Left renal pelvis (tissue), 4 donors: ENCODE data around the gene USP49. TPM values are rescaled to one million over a fixed set of nuclear protein-coding genes. Genes with fewer than 3 reads are reported as not detected.
"Not testable (repeated sequence)": the region's sequence is repeated elsewhere in the genome, so short reads cannot be mapped to it uniquely, and the experiment has no call there.

Experiments used
- DNase-seq, 4 donors: peaks; one replicate each; pipeline ENCODE4 v3.0.0-alpha.2; 2013; ENCODE audit warnings: low read depth in 4 of 4, low spot score in 3 of 4
- polyA plus RNA-seq, 4 donors: library from polyadenylated mRNA; unstranded; fragments of 120-200 nt; gene quantifications; one replicate each; pipeline ENCODE4 v1.2.1, GENCODE V29; 2013; ENCODE audit not compliant: insufficient read length in 4 of 4

Gene USP49
- polyA plus RNA-seq, 4 donors: 11.4 to 15.3 (median 11.9) TPM

DNA sequence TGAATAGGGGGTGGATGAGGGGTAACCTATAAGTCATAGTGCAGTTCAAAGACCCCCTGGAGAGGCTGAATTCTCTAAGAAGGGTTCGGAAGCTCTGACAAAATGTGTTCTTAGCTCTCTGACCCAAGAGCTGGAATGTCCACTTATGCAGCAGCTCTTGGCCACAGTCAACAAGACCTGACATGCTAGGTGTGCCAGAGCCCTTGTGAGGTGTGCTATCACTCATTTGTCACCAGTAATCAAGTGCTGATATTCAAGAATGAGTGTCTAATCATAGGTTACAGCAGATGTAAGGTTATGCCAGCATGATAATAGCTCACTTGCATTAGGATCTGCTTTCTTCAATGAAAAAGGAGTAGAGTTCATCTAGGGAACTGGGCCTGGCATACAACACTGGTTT, 79.6 kb downstream of the USP49 start:
- DNase-seq: no peak

DNA sequence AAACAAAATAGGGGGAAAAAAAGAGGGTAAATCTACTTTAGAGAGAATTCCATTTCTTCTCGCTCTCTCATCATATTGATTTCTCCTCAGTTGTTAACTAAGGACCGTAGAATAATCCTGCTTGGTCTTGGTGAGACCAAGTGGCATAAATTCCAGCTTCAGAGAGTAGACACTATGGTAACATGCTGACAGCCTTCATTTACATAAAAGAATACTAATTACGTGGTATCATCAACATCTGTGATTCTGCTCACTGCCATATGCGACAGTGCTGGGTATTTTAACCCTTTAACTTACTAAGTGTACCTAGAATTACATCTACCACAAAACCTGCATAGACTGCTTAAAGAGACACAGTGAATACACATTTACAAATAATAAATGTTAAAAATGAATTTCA, 80.5 kb downstream of the USP49 start:
- no peak for DNase-seq

DNA sequence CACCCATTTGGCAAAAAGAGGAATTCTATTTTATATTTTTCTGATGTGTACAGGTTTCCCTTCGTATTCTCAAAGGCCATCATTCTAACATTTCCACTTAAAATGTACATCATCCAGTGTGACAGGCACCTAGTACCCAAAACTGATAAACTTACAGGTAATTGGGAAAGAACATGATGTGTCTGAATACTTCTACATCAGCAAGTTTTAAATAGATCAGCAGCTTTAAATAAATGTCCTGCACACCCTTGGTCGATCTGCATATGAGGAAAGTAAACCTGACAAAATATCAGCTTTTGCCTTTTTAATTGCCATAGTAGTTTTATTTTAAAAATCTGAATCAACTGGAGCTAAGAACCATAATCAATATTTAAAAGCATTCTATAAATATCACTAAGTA, 81.2 kb downstream of the USP49 start:
- no peak for DNase-seq

DNA sequence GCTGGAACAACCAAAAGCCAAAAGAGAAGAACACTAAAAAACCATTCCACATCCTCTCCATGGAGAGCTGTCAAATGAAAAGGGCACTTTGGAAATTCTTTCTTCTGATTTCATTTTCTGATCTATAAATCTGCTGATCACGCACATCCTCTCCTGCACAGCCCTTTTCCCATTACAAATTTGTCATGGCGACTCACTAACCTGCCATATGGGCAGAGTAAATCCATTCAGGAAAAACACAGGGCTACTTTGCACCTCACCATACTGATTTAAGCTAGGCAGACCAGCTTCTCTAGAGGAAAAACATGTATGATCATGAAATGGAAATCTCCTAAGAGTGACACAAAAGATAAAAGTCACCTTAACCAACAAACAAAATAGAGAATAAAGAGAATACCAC, 81.7 kb downstream of the USP49 start:
- DNase-seq: no peak

DNA sequence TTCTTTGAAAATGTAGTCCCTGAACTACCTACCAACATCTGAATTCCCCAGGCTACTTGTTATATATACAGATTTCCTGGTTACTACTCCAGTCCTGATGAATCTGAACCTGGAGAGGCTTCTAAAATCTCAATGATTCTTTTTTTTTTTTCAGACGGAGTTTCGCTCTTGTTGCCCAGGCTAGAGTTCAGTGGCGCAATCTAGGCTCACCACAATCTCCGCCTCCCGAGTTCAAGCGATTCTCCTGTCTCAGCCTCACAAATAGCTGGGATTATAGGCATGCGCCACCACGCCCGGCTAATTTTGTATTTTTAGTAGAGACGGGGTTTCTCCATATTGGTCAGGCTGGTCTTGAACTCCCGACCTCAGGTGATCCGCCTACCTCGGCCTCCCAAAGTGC, 83.2 kb downstream of the USP49 start:
- DNase-seq: not testable (repeated sequence)

DNA sequence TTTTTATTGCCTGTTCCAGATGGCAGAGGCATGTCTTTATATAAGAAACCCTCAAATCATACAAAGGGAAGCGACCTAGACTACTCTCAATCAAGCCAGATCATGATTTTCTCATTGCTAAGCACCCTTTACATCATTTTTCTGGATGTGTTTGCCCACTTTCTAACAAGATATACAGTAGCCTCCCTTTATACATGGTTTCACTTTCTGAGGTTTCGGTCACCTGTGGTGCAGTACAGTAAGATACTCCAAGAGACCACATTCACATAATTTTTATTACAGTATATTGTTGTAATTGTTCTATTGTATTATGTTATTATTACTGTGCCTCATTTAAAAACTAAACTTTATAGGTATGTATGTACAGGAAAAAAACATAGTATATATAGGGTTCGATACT, 84.1 kb downstream of the USP49 start:
- no peak for DNase-seq

DNA sequence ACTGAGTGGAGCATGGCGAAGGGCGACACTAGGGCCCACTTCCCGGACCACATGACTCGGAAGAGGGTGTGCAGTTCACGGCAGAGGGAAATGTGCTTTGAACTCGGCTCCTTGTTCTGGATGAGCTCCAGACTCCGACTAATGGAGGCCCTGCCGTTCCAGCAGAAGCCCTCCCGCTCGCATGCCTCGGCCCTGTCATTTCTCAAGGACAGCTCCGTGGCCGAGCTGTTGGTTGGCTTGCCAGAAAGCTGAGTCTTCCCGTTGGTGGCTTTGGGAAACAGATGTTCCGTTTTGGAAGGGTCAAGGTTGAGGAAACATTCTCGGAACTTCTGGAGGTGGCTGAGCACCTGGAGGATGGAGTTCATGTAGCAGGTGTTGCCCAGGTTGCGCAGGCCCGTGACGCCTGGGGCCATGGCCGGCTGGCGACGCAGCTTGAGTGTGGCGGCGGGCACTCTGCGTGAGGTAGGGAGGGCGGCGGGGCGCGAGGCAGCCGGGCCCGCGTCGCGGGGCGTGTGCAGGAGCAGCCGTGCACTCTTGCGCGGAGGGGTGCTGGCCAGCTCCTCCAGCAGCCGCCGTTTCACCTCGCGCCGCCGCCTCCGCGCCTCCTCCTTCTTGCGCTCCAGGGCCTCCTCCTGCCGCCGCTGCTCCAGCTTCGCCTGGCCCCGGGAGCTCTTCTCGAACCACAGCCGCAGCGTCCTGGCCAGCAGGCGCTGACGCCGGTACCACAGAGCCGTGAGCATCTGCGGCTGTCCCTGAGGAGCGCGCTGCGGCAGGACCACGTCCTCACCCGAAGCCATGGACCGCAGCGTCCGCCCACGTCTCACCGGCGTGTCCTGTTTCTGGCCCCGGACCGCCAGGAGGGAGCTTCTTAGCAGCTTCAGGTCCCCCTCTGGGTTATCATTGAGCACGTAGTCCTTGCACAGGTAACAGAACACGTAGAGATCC, 89.1 kb downstream of the USP49 start:
- DNase-seq: no peak

DNA sequence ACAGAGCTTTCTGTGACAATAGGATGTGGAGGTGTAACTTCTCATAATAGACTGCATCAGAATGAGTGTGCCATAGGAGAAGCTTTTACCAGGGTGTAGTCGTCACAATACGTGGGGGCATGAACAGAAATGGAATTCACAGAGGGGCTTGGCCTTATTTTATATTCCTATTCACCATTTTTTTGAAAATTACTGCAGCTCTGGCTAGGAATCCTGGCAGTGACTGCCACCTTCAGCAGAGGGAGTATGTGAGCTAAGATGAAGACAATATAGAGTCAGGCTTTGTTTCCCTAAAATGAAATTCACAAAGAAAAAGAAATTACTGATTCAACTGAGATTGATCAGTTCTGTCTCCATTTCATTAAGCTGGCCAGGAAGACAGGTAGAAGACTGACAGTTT, 93.8 kb downstream of the USP49 start:
- DNase-seq: no peak

DNA sequence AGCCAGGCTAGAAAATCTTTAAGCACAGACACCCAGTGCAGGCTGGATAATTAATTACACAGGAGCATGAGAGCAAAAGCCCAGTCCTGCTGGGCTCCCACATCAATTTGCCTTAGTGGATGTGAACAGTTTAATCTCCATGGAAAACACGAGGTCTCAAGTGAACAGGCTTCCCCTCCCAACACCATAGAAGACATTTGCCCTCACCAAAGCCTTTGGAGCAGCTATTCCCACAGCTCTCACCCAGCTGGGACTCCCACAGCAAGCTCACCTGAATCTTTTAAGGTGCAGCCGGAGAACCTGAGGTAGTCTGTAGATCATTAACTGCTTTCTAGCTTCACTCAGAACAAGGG, 95.6 kb downstream of the USP49 start:
- no peak for DNase-seq

DNA sequence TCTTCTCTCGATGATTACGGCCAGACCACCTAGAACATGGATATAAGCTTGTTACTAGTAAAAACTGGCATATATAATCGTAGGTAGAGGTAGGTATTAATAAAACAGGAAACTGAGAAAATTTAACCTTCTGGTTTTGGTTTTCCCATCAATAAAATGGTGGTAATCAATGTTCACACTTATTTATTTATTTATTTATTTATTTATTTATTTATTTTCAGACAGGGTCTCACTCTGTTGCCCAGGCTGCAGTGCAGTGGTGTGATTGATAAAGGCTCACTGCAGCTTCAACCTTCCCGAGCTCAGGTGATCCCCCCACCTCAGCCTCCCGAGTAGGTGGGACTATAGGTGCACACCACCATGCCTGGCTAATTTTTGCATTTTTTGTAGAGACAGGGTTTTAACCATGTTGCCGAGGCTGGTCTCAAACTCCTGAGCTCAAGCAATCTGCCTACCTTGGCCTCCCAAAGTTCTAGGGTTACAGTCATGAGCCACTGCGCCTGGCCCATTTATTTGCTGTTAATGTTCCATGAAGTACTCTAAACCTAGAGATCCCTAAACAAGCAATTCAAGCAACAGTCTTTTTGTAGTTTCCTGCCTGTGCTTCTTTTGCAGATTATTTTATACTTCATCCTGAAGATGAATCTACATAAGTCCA, 96.1 kb downstream of the USP49 start:
- no peak for DNase-seq

DNA sequence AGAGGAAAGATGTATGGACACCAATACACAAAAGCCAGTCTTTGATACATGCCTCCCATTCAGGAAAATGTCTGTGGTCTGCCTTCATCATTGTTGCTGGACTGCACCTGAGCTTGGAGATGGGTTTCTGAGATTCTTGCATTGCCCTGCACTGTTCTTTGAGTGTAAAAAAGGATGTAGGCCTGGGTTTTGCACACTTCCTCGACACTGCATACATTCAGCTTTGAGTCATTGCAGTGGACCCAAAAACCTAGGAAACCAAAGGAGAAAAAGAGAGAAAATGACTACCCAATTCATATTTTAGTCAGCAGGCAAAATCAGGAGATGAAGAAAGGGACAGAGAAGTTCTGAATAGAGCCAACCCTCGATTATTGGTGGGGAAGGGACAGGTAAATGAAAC, 98.7 kb downstream of the USP49 start:
- DNase-seq: no peak

DNA sequence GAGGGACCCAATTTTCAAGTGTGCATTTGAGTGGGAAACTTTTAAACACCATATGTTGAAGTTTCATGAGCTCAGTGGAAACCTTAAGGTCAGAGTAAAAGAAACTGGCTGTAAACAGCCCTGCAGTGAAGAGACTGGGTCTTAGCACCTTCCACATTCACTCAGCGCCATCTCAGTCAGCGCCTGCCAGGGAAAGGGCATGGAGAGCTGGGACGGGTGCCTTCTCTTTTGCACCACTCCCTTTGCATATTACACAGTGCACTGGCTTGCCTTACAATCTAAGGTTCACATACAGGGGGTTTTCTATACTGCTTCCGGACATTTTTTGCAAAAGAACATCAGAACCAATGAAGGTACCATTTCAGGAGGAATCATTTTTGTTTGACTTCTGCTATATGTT, 103.2 kb downstream of the USP49 start:
- no peak for DNase-seq

DNA sequence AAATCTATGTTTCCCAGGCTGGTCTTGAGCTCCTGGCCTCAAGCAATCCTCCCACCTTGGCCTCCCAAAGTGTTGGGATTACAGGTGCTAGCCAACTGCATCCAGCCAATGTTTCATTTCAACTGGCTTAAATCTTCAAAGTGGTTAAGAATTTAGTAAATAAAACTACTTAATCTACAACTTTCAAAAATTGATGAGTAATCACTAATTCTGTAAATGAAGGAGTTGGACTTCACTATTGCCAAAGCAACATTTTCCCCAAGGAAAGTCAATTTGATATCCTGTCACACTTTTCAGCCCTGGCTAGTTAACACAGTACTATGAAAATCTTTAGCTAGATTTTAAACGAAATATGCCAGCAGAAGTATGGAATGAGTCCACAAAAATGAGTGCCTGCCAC, 103.9 kb downstream of the USP49 start:
- DNase-seq: no peak

DNA sequence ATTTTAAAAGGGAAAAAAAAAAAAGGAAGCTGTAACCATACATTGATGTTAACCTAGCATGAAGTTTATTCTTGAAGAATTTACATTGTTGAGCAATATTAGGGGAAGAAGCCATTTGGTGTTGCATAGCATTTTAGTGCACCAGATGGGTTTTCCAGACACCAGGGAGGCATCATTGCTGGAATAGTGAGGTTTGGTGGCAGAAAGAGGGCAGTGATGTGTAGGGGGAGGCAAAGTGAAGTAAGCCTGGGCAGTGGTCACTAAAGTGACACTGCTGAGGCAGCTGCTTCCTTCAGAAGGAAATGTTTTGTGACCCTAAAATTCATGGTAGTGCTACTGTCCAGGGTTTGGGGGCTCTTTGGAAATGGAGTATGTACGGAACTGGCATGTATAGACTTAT, 105.1 kb downstream of the USP49 start:
- no peak for DNase-seq

DNA sequence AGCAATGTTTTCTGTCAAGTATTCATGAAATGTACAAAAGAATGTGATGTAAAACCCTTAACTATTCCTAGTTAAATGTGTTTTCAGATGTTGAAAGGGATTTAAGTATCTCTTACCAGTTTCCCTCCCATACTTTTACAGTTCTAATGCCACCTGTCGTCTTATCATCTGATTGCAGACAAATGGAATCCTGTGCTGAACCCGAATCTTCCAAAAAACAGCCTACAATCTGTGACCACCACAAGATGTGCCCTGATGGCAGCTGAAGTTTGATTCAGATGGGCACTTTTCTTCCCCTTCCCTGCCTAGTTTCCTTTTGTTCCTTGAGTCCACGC, 105.8 kb downstream of the USP49 start:
- DNase-seq: no peak

DNA sequence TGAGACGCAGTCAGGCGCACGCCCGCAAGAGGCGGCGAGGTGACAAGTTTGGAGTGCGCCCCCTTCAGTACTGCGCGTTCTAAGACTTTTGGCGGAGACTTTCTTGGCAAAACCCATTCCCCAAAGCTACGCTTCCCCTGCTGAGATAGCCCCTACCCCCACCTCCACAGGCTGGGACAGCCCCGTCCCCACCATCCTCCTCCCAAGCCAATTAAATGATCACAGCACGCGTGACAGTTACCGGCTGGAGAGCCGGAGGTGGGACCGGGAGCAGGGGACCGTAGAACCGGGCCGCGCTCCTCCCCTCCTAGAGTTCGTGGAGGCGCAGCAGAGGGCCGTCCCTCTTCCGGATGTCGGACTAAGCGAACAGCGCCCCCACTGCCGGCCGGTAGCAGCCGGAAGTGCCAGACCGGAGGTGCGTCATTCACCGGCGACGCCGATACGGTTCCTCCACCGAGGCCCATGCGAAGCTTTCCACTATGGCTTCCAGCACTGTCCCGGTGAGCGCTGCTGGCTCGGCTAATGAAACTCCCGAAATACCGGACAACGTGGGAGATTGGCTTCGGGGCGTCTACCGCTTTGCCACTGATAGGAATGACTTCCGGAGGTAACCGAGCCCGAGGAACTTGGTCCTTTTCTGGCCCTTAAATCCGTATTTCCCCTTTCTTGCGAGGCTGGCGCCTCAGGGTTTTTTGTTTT, 107.8 kb downstream of the USP49 start, which contains the start of gene TOMM6:
TSS of gene TOMM6 (plus strand) at position 476 of the 699 bp plus-strand sequence. CDS start at position 480, 4 bp downstream.
- DNase-seq: peak; percentile 85 to 91 (median 88)

DNA sequence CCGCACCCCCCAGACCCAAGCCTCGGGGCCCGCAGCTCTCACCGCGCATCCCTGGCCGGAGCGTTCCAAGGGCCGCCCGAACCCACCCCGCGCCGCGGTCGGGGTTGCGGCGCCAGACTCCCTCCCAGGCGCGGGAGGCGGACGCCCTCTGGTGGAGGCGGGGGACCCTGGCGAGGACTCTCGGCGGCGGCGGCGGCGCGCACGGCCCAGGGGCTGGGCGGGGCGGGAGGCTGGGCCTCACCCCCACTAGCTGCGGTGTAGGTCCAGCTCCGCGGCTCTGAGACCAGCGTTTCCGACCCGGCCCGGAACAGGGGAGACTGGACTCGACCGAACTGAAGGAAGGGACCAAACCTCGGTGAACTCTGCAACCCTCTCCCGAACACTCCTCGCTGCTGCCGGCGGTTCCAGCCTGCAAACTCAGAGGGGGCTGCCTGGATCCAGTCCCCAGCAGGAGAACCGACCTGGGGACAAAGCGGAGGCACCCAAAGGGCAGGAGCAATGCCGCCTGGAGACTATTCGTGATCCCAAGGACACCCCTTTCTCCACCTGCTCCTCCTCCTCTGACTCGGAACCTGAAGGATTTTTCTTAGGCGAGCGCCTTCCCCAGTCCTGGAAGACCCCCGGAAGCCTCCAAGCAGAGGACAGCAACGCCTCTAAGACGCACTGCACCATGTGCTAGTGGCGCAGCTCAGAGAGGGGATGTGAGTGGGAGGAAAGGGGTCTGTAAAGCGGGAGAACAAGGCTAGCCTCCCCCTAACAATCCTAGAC, 108.5 kb downstream of the USP49 start:
- DNase-seq: peak in 1 of 4 donors; percentile 68

DNA sequence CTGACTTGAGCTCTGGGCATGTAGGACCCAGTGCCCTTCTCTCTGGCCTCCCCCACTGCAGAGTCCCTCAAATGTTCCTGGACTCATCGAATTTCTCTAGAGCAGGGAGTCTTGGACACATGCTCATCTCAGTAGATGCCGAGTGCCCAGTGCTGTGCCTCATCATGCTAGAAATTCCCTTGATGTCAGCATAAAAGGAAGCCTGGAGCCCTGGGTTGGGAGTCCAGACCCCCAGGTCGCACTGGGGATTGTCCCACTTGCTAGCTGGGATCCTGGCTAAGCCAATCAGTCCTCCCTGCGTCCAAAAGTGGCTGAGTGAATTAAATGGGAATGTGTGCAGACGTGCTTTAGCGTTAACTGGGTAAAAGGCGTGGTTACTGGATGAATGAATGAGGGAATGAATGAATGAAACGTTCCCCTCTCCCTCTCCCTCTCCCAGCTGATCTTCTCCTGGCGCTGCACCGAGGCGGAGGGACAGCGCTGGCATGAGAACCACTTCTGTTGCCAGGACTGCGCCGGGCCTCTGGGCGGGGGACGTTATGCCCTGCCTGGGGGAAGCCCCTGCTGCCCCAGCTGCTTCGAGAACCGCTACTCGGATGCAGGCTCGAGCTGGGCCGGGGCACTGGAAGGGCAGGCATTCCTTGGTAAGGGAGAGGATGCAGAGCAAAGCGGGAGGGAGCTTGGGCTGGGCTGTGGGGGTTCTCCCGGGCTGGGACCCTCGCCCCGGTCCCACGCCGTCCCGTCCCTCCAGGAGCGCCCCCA, 109.3 kb downstream of the USP49 start:
- no peak for DNase-seq

DNA sequence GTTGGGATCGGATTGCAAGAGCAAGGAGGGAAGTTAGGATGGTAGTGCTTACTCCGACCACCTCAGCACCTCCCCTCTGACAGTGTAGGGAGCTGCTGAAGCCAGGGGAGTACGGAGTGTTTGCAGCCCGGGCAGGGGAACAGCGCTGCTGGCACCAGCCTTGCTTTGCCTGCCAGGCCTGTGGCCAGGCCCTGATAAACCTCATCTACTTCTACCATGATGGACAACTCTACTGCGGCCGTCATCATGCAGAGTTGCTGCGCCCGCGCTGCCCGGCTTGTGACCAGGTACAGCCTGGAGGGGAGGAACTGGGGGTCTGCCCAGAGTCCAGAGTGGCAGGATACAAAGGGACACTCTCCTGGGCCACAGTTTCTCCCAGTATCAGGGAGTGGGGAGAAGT, 109.9 kb downstream of the USP49 start:
- no peak for DNase-seq

DNA sequence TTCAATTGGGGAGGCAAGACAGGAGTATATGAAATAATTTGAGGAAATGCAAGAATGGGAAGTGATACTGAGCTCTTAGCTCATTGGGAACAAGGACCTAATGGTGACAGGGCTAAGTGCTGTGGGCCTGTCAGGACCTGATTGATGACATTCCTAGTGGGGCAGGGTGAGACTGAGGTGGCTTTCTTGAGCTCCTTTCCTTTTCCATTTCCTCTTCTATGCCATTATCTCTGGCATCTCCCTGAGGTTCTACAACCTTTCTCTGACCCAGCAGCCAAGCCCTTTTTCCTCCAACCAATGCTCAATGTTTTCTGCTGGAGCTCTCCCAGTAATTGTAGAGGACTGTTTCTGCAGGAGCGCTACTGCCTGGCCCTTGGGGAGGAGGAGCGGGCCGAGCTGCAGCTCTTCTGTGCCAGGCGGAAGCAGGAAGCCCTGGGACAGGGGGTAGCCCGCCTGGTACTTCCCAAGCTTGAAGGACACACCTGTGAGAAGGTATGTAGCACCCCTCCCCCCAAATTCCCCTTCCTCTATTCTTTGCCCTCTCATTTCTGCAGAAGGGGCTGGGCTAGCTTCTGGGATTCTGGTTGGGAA, 110.5 kb downstream of the USP49 start:
- DNase-seq: no peak
